ENCODE measurements around the gene DTNB.

DNA sequence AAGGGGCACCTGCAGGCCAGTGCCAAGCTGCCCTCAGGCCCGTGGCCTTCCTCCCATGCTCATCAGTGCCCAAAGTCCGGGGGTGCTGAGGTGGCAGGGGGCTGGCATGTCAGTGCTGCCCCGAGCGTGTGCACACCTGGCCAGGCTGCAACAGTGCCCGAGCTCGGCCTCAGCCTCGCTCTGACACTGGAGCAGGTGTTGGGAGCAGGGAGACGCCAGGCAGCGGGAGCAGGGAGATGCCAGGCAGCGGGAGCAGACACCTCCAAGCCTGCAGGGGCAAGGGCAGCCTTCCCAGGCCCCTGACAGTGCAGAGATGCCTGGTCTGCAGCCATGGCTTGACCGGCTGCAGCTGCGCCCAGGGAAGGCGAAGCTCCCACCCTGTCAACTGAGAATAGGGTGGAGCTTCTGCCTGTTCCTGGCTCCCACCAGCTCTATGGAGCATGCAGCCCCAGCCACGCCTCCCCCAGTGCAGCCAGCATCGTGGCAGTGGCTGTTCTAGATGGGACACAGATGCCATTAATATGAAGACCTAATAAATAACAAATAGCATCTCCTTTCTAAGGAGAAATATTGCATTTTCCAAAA lies 82.4 kb downstream of the DTNB start:
- TF ChIP-seq, protein P1, sequence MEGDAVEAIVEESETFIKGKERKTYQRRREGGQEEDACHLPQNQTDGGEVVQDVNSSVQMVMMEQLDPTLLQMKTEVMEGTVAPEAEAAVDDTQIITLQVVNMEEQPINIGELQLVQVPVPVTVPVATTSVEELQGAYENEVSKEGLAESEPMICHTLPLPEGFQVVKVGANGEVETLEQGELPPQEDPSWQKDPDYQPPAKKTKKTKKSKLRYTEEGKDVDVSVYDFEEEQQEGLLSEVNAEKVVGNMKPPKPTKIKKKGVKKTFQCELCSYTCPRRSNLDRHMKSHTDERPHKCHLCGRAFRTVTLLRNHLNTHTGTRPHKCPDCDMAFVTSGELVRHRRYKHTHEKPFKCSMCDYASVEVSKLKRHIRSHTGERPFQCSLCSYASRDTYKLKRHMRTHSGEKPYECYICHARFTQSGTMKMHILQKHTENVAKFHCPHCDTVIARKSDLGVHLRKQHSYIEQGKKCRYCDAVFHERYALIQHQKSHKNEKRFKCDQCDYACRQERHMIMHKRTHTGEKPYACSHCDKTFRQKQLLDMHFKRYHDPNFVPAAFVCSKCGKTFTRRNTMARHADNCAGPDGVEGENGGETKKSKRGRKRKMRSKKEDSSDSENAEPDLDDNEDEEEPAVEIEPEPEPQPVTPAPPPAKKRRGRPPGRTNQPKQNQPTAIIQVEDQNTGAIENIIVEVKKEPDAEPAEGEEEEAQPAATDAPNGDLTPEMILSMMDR (IDR thresholded peaks at IDR 0.05): no peak
- TF ChIP-seq POLR2A (IDR thresholded peaks at IDR 0.05): no peak
